Activated CD8-positive, alpha-beta memory T cell treated with anti-CD3 and anti-CD28 coated beads, Interleukin-2, amount 10 ng/mL, durations not matched to agents 7 days and 5 days (primary cell): ENCODE measurements around the gene VDAC1. TPM values are rescaled to one million over a fixed set of nuclear protein-coding genes. Genes with fewer than 3 reads are reported as not detected.

Experiments used
- ATAC-seq: fragments of 150-1000 bp; cut with Tn5 transposase; one replicate; pipeline ENCODE4 v1.10.0; 2021; ENCODE audit warnings: moderate library complexity
- CTCF ChIA-PET: fragments of 350-600 bp; sonication (Branson Sonifier 250); formaldehyde crosslinking; loops from one replicate; lab custom pipeline; 2021; ENCODE audit warnings: antibody characterized with exemption; lab: Charles Lee
- DNase-seq: peaks from one replicate; pipeline ENCODE4 v3.0.0-alpha.2; 2020
- H3K27ac Mint-ChIP-seq: one replicate; pipeline ENCODE4 v1.8.0; 2021; ENCODE audit warnings: mild to moderate bottlenecking, mixed read lengths
- H3K27me3 Mint-ChIP-seq: one replicate; pipeline ENCODE4 v1.8.0; 2021; ENCODE audit warnings: mixed read lengths
- H3K36me3 Mint-ChIP-seq: one replicate; pipeline ENCODE4 v1.8.0; 2021; ENCODE audit warnings: mild to moderate bottlenecking, mixed read lengths
- H3K4me1 Mint-ChIP-seq: one replicate; pipeline ENCODE4 v1.8.0; 2021; ENCODE audit warnings: mixed read lengths
- H3K4me3 Mint-ChIP-seq: one replicate; pipeline ENCODE4 v1.8.0; 2021; ENCODE audit warnings: mild to moderate bottlenecking, moderate library complexity, mixed read lengths
- H3K9me3 Mint-ChIP-seq: one replicate; pipeline ENCODE4 v1.8.0; 2022; ENCODE audit warnings: low read depth, mixed read lengths
- total RNA-seq, 2 experiments: library from RNA; stranded (reverse); gene quantifications; one replicate each; pipeline ENCODE4 v1.2.3, GENCODE V29; 2021

Gene VDAC1
- total RNA-seq, 2 experiments from 2014 or later, result 204 to 258 TPM

DNA sequence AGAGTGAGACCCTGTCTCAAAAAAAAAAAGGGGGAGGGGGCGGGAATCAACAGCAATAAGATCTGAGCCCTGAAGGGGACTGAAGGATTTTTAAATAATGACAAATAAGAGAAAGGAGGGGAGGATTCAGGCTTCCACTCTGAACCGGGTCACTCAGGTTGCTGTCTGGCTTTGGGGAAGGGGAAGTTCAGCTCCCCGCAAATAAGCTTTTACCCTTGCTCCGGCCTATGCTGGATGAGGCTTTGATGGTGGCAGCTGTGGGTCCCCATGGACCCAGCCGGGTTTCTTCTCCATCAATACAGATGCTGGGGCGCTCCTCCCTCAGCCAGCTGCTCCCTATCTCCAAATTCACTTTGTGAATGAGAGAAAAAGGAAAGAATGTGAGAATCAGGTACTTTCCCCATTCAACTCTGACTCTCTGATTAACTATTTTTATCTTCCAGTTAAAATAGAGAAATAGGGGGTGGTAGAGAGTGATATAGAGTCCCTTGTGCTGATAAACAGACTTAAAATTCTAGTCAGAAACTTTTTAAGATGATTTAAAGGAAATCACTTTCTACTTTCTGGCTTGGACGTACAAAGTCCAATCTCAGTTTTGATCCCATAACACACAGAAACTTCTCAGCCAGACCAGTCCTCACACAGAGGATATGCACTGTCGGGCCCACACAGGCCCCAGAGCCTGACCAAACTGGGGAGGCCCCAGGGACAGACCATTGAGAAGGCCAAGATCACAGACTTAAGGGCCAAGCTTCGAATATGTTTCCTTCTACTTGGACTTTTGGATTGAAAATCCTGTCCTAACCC is 76.0 kb downstream of the VDAC1 start:
- H3K27ac Mint-ChIP-seq, result no peak overlapping the region
- CTCF ChIA-PET, result no interaction called here
- ATAC-seq, result no peak
- peaks cover 19% of the 10 kb centered on the region for H3K4me1 Mint-ChIP-seq
- no peaks in the 10 kb centered on the region for H3K36me3 Mint-ChIP-seq
- no peaks in the 10 kb centered on the region for H3K9me3 Mint-ChIP-seq
- DNase-seq, result no peak
- H3K27me3 Mint-ChIP-seq, result peaks cover 8% of the 10 kb centered on the region
- H3K4me3 Mint-ChIP-seq, result no peak overlapping the region

DNA sequence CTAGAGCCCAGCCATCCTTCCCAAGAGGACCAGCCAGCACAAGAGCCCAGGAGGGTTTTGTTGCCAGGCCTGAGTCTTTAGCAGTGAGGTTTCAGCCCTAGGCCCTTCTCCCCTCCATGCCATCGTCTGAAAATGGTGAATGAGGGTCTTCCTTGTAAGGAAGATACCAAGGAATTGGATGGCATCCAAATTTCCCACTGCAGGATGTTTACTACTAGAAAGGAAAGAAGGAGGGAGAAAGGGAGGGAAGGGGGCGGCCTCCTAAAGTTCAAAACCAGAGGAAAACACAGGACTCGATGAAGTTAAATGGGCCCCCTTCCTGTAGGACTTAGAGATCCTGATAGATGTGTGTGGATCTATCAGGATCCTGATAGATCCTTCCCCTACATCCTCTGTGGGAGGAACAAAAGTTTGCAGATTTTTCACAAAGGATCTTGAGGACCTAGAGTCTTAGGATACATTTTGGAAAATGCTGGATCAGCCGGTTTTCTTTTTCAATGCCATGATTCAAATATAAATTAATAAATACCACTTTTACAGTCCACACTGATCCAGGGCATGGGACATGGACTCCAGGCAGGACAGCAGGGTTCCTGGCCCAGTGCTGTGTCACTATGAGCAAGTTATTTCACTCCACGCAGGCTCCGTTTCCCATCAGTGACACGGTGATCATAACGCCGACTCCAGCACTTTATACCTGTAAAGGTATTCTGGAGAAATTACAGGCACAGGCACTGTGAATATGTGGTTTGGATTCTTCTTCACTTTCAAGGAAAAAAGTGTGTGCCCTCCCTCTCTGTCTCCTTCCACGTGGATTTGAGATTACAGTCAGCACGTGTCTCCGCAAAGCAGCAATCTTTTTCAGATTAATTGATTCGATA is 77.2 kb downstream of the VDAC1 start:
- peaks cover 10% of the 10 kb centered on the region for H3K27me3 Mint-ChIP-seq
- H3K9me3 Mint-ChIP-seq, result no peaks in the 10 kb centered on the region
- no peak for ATAC-seq
- CTCF ChIA-PET, result no interaction called here
- no peak overlapping the region for H3K27ac Mint-ChIP-seq
- no peak for DNase-seq
- no peaks in the 10 kb centered on the region for H3K36me3 Mint-ChIP-seq
- peaks cover 19% of the 10 kb centered on the region for H3K4me1 Mint-ChIP-seq
- H3K4me3 Mint-ChIP-seq, result no peak overlapping the region

DNA sequence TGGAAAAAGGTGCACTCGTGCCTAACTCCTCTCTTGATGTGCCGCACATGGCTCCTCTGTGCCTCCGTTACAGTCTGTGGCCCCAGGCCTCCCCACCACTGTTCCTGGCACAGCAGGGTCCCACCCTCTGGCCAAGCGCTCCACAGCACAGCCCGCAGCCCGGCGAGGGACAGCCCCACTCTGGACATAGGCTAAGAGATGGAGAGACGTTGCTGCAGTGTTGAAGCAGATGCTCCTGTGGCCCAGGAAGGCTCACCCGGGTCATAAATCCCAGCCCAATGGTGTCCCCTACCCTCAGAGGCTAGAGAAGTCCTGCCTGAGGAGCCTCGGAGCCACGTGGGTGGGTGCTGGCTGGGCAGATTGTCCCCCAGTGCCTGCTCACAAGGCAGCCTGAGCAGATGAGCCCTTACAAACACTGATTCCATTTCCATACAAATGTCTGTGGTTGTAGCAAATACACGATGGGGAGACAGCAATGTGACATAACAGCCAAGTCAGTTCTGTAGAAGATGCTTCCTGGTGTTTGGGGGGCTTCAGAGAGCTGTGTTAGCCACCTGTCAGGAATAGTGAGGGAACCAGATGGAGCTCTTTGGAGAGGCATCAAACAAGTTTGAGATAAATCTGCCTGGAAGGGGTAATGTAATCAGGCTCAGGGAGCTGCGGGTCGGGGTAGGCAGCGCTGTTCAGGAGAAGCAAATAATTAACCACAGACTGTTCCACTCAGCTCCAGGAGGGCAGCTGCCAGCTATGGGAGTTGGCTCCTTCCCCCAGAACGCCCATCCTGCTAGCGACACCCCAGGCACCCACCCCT is 78.1 kb downstream of the VDAC1 start:
- Mint-ChIP-seq H3K36me3 (no peaks in the 10 kb centered on the region), H3K4me1 (peaks cover 18% of the 10 kb centered on the region), H3K4me3 (no peak overlapping the region), H3K27me3 (peaks cover 17% of the 10 kb centered on the region), H3K9me3 (no peaks in the 10 kb centered on the region), H3K27ac (no peak overlapping the region)
- ATAC-seq, result no peak
- DNase-seq, result no peak
- CTCF ChIA-PET, result no interaction called here

DNA sequence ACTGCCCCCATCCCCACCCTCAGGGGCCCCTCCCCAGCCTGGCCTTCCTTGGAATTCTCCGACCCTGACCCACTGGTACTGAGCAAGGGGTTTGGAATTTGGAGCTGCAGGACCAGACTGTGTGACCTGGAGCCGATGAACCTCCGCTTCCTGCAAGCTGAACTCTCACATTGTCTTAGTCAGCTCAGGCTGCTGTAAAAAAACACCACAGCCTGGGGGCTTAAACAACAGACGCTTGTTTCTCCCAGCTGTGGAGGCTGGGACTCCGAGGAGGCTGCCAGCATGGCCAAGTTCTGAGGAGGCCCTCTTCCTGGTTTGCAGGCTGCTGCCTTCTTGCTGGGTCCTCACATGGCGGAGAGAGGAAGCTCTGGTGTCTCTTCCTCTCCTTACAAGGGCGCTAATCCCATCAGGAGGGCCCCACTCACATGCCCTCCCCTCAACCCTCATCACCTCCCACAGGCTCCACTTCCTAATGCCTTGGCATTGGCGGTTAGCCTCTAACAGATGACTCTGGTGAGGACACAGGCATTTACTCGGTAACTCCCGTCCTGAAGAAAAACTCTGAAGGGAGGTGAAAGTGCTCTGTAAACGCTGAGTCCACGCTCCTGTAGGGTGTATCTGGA is 78.8 kb downstream of the VDAC1 start:
- Mint-ChIP-seq H3K36me3 (no peaks in the 10 kb centered on the region), H3K4me1 (peaks cover 13% of the 10 kb centered on the region), H3K27ac (no peak overlapping the region), H3K4me3 (no peak overlapping the region), H3K9me3 (no peaks in the 10 kb centered on the region), H3K27me3 (peaks cover 17% of the 10 kb centered on the region)
- CTCF ChIA-PET, result no interaction called here
- DNase-seq (no peak), ATAC-seq (no peak)

DNA sequence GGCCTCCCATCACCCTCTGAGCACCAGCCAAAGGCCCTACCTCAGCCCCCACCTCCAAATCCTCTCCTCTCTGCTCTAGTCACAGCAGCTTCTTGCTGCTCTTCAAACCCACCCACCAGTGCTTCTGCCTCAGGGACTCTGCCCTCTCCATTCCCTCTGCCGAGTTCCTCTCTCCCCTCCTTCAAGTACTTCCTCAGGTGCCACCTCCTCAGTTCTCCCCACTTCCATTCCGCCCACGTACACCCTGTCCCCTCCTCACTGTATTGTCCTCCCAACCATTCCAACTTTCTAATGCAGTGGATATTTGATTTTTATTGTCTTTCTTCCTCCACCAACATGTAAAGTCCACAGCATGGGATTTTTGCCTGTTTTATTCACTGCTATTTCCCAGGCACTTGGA is 79.5 kb downstream of the VDAC1 start:
- ATAC-seq (no peak), DNase-seq (no peak)
- no peak overlapping the region for H3K4me3 Mint-ChIP-seq
- H3K36me3 Mint-ChIP-seq, result no peaks in the 10 kb centered on the region
- H3K4me1 Mint-ChIP-seq, result peaks cover 8% of the 10 kb centered on the region
- no peak overlapping the region for H3K27ac Mint-ChIP-seq
- CTCF ChIA-PET, result interaction anchor here (0.8 to 1.1 kb wide), 2 partner anchors 19 to 114 kb away, joined by 3 to 5 read pairs; no protein-coding TSS in a partner anchor
- no peaks in the 10 kb centered on the region for H3K9me3 Mint-ChIP-seq
- H3K27me3 Mint-ChIP-seq, result peaks cover 17% of the 10 kb centered on the region

DNA sequence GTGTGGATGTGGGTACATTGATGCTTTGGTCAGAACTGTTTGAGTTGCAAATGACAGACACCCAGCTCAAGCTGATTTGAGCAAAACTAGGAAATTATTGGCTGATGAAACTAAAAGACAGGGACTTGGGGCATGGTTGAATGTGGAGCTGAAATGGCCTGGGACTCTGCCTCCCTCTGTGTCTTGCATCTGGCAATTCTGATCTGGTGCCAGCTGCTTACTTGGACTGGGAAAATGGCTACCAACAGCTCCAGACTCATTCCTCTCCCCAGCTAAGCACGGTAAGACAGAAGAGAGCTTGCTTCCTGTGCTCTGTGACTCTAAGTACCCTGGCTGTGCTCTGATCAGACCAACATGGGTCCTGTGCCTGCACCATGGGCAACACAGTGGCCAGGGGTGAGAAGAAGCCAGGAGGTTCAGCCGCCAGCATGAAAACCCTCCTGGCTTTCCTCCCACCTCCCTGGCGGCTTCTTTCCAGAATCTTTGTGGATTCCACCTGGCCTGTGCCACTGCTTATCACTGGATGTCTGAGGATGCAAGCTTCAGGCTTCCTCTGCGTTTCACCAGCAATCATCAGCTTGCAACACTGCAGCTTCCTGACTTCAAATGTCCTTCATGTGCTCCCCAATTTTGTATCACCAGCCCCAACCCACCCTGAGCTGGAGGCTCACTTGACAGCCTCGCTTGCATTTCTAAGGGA is 80.4 kb downstream of the VDAC1 start:
- Mint-ChIP-seq H3K4me1 (peaks cover 4% of the 10 kb centered on the region), H3K27me3 (peaks cover 17% of the 10 kb centered on the region), H3K27ac (no peak overlapping the region), H3K9me3 (no peaks in the 10 kb centered on the region), H3K4me3 (no peak overlapping the region), H3K36me3 (no peaks in the 10 kb centered on the region)
- DNase-seq (no peak), ATAC-seq (no peak)
- CTCF ChIA-PET, result interaction anchor here (0.8 to 1.1 kb wide), 2 partner anchors 20 to 115 kb away, joined by 3 to 5 read pairs; no protein-coding TSS in a partner anchor

DNA sequence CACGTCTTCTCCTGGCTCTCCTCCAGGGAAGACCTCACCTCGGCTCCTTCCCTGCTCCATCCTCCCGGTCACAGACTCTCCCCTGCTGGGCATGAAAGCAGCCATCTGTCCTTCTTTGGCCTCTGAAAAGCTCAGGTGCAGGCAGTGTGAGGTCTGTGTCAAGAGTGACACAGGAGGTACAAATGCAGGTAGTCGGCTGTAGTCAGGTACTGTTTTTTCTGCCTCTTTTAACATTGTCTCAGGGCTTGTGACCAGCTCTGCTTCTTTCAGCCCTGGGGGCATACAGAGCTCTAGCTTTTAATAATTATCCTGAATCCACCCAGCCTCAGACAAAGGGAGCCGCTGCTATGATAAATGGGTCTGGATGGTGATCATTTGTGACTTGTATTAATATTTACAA is 82.8 kb downstream of the VDAC1 start:
- ATAC-seq, result no peak
- H3K27ac Mint-ChIP-seq, result no peak overlapping the region
- H3K4me3 Mint-ChIP-seq, result no peak overlapping the region
- no peaks in the 10 kb centered on the region for H3K9me3 Mint-ChIP-seq
- H3K36me3 Mint-ChIP-seq, result no peaks in the 10 kb centered on the region
- peaks cover 17% of the 10 kb centered on the region for H3K27me3 Mint-ChIP-seq
- no peak for DNase-seq
- H3K4me1 Mint-ChIP-seq, result peaks cover 5% of the 10 kb centered on the region
- CTCF ChIA-PET, result interaction anchor here (1.3 kb wide), 1 partner anchor 29 kb away, joined by 3 read pairs; no protein-coding TSS in a partner anchor

Other genes starting within 250 kb of the VDAC1 start
- 10 to 100 TPM; 20.9 to 25.7 TPM for gene C5orf15, start 36.4 kb downstream of the VDAC1 start, total RNA-seq
- gene TCF7, start 109.7 kb upstream of the VDAC1 start, total RNA-seq, result 1 to 10 TPM; 7.0 to 7.9 TPM
- gene SKP1, start 172.0 kb upstream of the VDAC1 start, total RNA-seq, result 100 to 1,000 TPM; 172 to 189 TPM
- gene PPP2CA, start 221.1 kb upstream of the VDAC1 start, total RNA-seq, result 100 to 1,000 TPM; 123 to 194 TPM